ENCODE results near the gene DDX60.

DNA sequence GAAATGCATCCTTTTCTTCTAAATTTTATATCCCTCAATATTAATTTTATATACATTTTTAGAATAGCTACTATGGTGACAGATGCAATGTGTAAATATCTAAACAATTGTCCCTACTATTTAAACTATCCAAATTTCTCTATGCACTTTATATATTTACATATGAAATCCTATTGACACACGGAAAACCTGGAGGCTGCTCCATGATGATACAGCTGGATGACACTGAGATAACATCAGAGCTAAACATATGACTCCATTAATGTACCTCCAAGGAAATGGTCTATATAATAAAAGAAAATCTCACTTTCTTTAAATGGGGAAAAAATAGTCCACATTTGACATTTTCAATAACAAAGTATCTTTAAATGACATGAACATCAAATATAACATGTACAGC lies 43.7 kb downstream of the DDX60 start:
- TF ChIP-seq, protein P1, sequence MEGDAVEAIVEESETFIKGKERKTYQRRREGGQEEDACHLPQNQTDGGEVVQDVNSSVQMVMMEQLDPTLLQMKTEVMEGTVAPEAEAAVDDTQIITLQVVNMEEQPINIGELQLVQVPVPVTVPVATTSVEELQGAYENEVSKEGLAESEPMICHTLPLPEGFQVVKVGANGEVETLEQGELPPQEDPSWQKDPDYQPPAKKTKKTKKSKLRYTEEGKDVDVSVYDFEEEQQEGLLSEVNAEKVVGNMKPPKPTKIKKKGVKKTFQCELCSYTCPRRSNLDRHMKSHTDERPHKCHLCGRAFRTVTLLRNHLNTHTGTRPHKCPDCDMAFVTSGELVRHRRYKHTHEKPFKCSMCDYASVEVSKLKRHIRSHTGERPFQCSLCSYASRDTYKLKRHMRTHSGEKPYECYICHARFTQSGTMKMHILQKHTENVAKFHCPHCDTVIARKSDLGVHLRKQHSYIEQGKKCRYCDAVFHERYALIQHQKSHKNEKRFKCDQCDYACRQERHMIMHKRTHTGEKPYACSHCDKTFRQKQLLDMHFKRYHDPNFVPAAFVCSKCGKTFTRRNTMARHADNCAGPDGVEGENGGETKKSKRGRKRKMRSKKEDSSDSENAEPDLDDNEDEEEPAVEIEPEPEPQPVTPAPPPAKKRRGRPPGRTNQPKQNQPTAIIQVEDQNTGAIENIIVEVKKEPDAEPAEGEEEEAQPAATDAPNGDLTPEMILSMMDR (conservative IDR thresholded peaks at IDR 0.05; ENCODE audit: low read depth, low read length): no peak
- TF ChIP-seq EZH2phosphoT487 (IDR thresholded peaks at IDR 0.05; ENCODE audit: borderline replicate concordance, low read length) (no peak), EZH2 (IDR thresholded peaks at IDR 0.05; ENCODE audit: low read length, unreplicated experiment) (no peak)

Data from PC-3 (cell line).